ENCODE measurements around the gene PAX5. TPM values are rescaled to one million over a fixed set of nuclear protein-coding genes. Genes with fewer than 3 reads are reported as not detected.

Gene PAX5
- total and polyA plus RNA-seq, 2 donors (not counting 1 experiment from before 2014, with no cell fraction given), result not detected

DNA sequence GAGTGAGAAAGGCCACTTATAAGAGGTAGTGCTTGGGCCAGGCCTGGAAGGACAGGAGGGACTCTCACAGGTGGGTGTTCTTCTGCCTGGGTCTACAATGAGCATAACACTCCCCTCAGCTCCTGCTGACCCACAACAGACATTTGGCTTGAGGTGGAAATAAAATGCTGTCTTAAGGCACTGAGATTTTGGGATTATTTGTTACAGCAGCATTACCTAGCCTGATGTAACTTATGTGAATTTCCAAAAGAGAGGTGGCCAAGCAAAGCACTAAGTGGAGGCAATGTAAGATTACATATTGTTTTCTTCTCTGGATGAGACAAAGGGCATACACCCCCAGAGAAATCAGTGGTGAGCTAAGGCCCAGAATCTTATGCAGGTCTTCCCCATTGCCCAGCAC is 221.5 kb downstream of the PAX5 start:
- Histone ChIP-seq H3K27me3 (ENCODE audit: control insufficient read depth, insufficient read depth, low read length) (peaks cover 2% of the 10 kb centered on the region), H2AFZ (ENCODE audit: low read length) (no peak overlapping the region), H3K4me3 (replicated peaks in 1 of 4; ENCODE audit: control extremely low read depth in 1 of 4, insufficient read depth in 1 of 4, low read depth in 3 of 4, low read length in 4 of 4) (no peak overlapping the region), H3K36me3 (ENCODE audit: control insufficient read depth, insufficient read depth, low read length) (no peaks in the 10 kb centered on the region), H4K20me1 (ENCODE audit: control insufficient read depth, extremely low read depth, insufficient read depth, low read length) (no peaks in the 10 kb centered on the region), H3K27ac (ENCODE audit: insufficient read depth, low read length) (no peak overlapping the region), H3K9me3 (ENCODE audit: control insufficient read depth, insufficient read depth, low read depth, low read length) (no peaks in the 10 kb centered on the region), H3K4me1 (ENCODE audit: control insufficient read depth, extremely low read depth, insufficient read depth, low read length) (no peaks in the 10 kb centered on the region), H3K79me2 (ENCODE audit: control insufficient read depth, insufficient read depth, low read length) (no peaks in the 10 kb centered on the region), H3K9ac (ENCODE audit: insufficient read depth, low read length) (no peak overlapping the region), H3K4me2 (ENCODE audit: extremely low read depth, insufficient read depth, low read length) (no peak overlapping the region)
- TF ChIP-seq EZH2 (IDR thresholded peaks at IDR 0.05; ENCODE audit: low read length, missing control alignments), result no peak
- TF ChIP-seq, protein P1, sequence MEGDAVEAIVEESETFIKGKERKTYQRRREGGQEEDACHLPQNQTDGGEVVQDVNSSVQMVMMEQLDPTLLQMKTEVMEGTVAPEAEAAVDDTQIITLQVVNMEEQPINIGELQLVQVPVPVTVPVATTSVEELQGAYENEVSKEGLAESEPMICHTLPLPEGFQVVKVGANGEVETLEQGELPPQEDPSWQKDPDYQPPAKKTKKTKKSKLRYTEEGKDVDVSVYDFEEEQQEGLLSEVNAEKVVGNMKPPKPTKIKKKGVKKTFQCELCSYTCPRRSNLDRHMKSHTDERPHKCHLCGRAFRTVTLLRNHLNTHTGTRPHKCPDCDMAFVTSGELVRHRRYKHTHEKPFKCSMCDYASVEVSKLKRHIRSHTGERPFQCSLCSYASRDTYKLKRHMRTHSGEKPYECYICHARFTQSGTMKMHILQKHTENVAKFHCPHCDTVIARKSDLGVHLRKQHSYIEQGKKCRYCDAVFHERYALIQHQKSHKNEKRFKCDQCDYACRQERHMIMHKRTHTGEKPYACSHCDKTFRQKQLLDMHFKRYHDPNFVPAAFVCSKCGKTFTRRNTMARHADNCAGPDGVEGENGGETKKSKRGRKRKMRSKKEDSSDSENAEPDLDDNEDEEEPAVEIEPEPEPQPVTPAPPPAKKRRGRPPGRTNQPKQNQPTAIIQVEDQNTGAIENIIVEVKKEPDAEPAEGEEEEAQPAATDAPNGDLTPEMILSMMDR (conservative IDR thresholded peaks at IDR 0.05 in 1 of 2, IDR thresholded peaks at IDR 0.05 in 1 of 2; ENCODE audit: low read depth in 1 of 2, low read length in 2 of 2), result no peak
- DNase-seq (ENCODE audit: low read depth in 2 of 2), result no peak

DNA sequence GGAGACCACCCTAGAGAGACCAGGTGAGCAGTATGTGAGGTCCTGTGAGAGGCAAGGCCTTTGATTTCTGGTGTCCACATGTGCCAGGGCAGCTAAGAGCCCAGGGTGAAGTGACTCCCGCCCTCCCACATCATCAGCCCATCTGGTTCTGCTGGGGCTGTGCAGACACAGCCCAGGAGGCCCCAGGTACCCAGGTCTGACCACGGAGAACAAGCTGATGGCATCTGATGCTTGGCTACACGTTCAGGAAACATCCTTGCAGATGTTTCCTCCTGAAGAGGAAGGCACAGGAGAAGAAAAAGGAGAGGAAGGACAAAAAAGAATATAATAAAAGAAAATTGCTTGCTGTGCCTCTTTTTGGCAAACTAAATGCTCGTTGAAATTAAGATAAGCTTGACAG is 225.8 kb downstream of the PAX5 start:
- no peak overlapping the region for H3K4me3 ChIP-seq (replicated peaks in 1 of 4; ENCODE audit: control extremely low read depth in 1 of 4, insufficient read depth in 1 of 4, low read depth in 3 of 4, low read length in 4 of 4)
- H3K9ac ChIP-seq (ENCODE audit: insufficient read depth, low read length), result no peak overlapping the region
- H3K36me3 ChIP-seq (ENCODE audit: control insufficient read depth, insufficient read depth, low read length), result no peaks in the 10 kb centered on the region
- H3K4me2 ChIP-seq (ENCODE audit: extremely low read depth, insufficient read depth, low read length), result no peak overlapping the region
- no peaks in the 10 kb centered on the region for H3K79me2 ChIP-seq (ENCODE audit: control insufficient read depth, insufficient read depth, low read length)
- no peaks in the 10 kb centered on the region for H4K20me1 ChIP-seq (ENCODE audit: control insufficient read depth, extremely low read depth, insufficient read depth, low read length)
- H2AFZ ChIP-seq (ENCODE audit: low read length), result no peak overlapping the region
- H3K9me3 ChIP-seq (ENCODE audit: control insufficient read depth, insufficient read depth, low read depth, low read length), result no peaks in the 10 kb centered on the region
- H3K27me3 ChIP-seq (ENCODE audit: control insufficient read depth, insufficient read depth, low read length), result peaks cover 4% of the 10 kb centered on the region
- no peak for DNase-seq (ENCODE audit: low read depth in 2 of 2)
- H3K4me1 ChIP-seq (ENCODE audit: control insufficient read depth, extremely low read depth, insufficient read depth, low read length), result no peaks in the 10 kb centered on the region
- TF ChIP-seq EZH2 (IDR thresholded peaks at IDR 0.05; ENCODE audit: low read length, missing control alignments), result no peak
- no peak overlapping the region for H3K27ac ChIP-seq (ENCODE audit: insufficient read depth, low read length)

DNA sequence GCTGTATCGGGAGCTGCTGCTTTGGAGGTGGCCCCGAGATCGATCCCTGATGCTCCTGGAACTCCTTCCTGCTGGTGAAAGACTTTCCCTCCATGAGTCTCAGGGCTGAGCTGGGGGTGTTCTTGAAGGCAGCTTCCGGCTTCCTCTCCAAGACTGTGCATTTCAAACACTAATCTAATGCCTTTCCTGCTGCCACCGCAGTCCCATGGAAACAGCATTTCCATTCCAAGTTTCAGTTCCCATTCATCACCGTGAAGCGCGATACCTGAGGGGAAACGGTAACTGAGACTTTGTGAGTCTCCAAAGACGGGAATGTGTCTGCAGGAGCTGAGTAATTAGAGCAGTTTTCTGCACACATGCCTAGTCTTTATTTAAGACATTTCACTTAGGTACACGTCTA is 230.1 kb downstream of the PAX5 start:
- no peak overlapping the region for H2AFZ ChIP-seq (ENCODE audit: low read length)
- no peak for DNase-seq (ENCODE audit: low read depth in 2 of 2)
- peaks cover 10% of the 10 kb centered on the region for H3K27me3 ChIP-seq (ENCODE audit: control insufficient read depth, insufficient read depth, low read length)
- H3K4me3 ChIP-seq (replicated peaks in 1 of 4; ENCODE audit: control extremely low read depth in 1 of 4, insufficient read depth in 1 of 4, low read depth in 3 of 4, low read length in 4 of 4), result no peak overlapping the region
- no peaks in the 10 kb centered on the region for H3K79me2 ChIP-seq (ENCODE audit: control insufficient read depth, insufficient read depth, low read length)
- H3K36me3 ChIP-seq (ENCODE audit: control insufficient read depth, insufficient read depth, low read length), result no peaks in the 10 kb centered on the region
- no peaks in the 10 kb centered on the region for H3K4me1 ChIP-seq (ENCODE audit: control insufficient read depth, extremely low read depth, insufficient read depth, low read length)
- no peak overlapping the region for H3K27ac ChIP-seq (ENCODE audit: insufficient read depth, low read length)
- TF ChIP-seq, protein P1 (conservative IDR thresholded peaks at IDR 0.05 in 1 of 2, IDR thresholded peaks at IDR 0.05 in 1 of 2; ENCODE audit: low read depth in 1 of 2, low read length in 2 of 2), result no peak
- TF ChIP-seq EZH2 (IDR thresholded peaks at IDR 0.05; ENCODE audit: low read length, missing control alignments), result no peak
- H3K9ac ChIP-seq (ENCODE audit: insufficient read depth, low read length), result no peak overlapping the region
- H3K4me2 ChIP-seq (ENCODE audit: extremely low read depth, insufficient read depth, low read length), result no peak overlapping the region
- H4K20me1 ChIP-seq (ENCODE audit: control insufficient read depth, extremely low read depth, insufficient read depth, low read length), result no peaks in the 10 kb centered on the region
- no peaks in the 10 kb centered on the region for H3K9me3 ChIP-seq (ENCODE audit: control insufficient read depth, insufficient read depth, low read depth, low read length)
